ENCODE data around the gene GREM2. TPM values are rescaled to one million over a fixed set of nuclear protein-coding genes. Genes with fewer than 3 reads are reported as not detected.

The GREM2 gene
- total and polyA plus RNA-seq, 8 donors, result 0.03 to 0.58 (median 0.12) TPM; not detected in 1

- no peak for TF ChIP-seq CTCF (IDR thresholded peaks at IDR 0.05)
- no peak for FAIRE-seq
- Histone ChIP-seq H3K4me1 (no peaks in the 10 kb centered on the region), H3K27ac (no peak overlapping the region), H3K27me3 (no peaks in the 10 kb centered on the region), H3K4me3 (no peak overlapping the region), H3K9me3 (no peaks in the 10 kb centered on the region), H3K36me3 (no peaks in the 10 kb centered on the region)
- WGBS, 2 donors, result 27 to 31% methylated on average over 8 of the region's 8 CpGs
- no peak for DNase-seq
- no peak for ATAC-seq
- intact Hi-C loops (cut with DNase I), result no loop called here
Observed at GRCh38 chr1:240652549-240652948, 40.6 kb upstream of the GREM2 start.

GRCh38 chr1:240650877-240651276 is 38.9 kb upstream of the GREM2 start:
- FAIRE-seq, result no peak
- H3K9me3 ChIP-seq, result no peaks in the 10 kb centered on the region
- H3K4me3 ChIP-seq, result no peak overlapping the region
- no peaks in the 10 kb centered on the region for H3K36me3 ChIP-seq
- H3K27ac ChIP-seq, result no peak overlapping the region
- ATAC-seq, result no peak
- H3K4me1 ChIP-seq, result no peaks in the 10 kb centered on the region
- DNase-seq, result no peak
- intact Hi-C loops (cut with DNase I), result no loop called here
- TF ChIP-seq CTCF (IDR thresholded peaks at IDR 0.05), result no peak
- no peaks in the 10 kb centered on the region for H3K27me3 ChIP-seq

GRCh38 chr1:240649733-240650721 is 38.1 kb upstream of the GREM2 start:
- ATAC-seq (no peak), FAIRE-seq (no peak), DNase-seq (no peak)
- no peak overlapping the region for H3K4me3 ChIP-seq
- no peaks in the 10 kb centered on the region for H3K36me3 ChIP-seq
- no peak overlapping the region for H3K27ac ChIP-seq
- no peaks in the 10 kb centered on the region for H3K9me3 ChIP-seq
- H3K27me3 ChIP-seq, result no peaks in the 10 kb centered on the region
- no peaks in the 10 kb centered on the region for H3K4me1 ChIP-seq
- intact Hi-C loops (cut with DNase I), result no loop called here
- 56 to 61% methylated on average over 17 of the region's 17 CpGs for WGBS, 2 donors
- TF ChIP-seq CTCF (IDR thresholded peaks at IDR 0.05), result no peak

GRCh38 chr1:240646571-240647240 is 34.8 kb upstream of the GREM2 start:
- H3K36me3 ChIP-seq, result no peaks in the 10 kb centered on the region
- FAIRE-seq, result no peak
- intact Hi-C loops (cut with DNase I), result no loop called here
- H3K9me3 ChIP-seq, result no peaks in the 10 kb centered on the region
- no peak overlapping the region for H3K27ac ChIP-seq
- DNase-seq, result no peak
- H3K27me3 ChIP-seq, result no peaks in the 10 kb centered on the region
- H3K4me1 ChIP-seq, result no peaks in the 10 kb centered on the region
- ATAC-seq, result no peak
- WGBS, 2 donors, result 52 to 61% methylated on average over 7 of the region's 7 CpGs
- TF ChIP-seq CTCF (IDR thresholded peaks at IDR 0.05), result no peak
- H3K4me3 ChIP-seq, result no peak overlapping the region

Data from pancreas (tissue), 10 donors.